NB4 (cell line): ENCODE data around the gene ASCL4.
A peak's percentile ranks its signal among the peaks of the same experiment; 100 is the strongest.

ENCODE experiments used
- POLR2A ChIP-seq: IDR thresholded peaks from 2 replicates; pipeline ENCODE4 v1.6.1; 2011; ENCODE audit warnings: mild to moderate bottlenecking; ENCODE audit not compliant: insufficient read length; ENCODE audit errors: extremely low read depth
- TF ChIP-seq, protein P1 (sequence below): IDR thresholded peaks from one replicate; pipeline ENCODE4 v1.5.1; 2012; ENCODE audit warnings: low read depth, low read length

DNA sequence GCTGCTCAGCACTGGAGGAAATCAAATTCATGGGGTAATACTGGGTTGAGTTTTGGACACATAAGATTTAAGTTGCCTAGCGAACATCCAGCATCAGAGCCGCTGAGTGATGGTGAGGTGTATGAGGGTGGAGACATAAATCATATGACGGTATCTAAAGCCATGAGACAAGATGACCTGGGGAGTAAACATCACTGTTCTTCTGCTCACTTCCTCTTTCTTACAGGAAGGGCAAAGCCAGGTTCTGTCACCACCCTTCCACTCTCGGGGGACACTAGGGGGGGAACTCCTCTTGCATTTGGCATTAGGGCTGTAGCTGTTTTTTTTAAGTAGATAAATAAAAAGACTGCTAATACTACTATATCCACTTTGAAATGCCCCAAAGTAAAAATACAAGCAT lies 37.6 kb upstream of the ASCL4 start:
- TF ChIP-seq, protein P1, sequence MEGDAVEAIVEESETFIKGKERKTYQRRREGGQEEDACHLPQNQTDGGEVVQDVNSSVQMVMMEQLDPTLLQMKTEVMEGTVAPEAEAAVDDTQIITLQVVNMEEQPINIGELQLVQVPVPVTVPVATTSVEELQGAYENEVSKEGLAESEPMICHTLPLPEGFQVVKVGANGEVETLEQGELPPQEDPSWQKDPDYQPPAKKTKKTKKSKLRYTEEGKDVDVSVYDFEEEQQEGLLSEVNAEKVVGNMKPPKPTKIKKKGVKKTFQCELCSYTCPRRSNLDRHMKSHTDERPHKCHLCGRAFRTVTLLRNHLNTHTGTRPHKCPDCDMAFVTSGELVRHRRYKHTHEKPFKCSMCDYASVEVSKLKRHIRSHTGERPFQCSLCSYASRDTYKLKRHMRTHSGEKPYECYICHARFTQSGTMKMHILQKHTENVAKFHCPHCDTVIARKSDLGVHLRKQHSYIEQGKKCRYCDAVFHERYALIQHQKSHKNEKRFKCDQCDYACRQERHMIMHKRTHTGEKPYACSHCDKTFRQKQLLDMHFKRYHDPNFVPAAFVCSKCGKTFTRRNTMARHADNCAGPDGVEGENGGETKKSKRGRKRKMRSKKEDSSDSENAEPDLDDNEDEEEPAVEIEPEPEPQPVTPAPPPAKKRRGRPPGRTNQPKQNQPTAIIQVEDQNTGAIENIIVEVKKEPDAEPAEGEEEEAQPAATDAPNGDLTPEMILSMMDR: peak; percentile 9
- no peak for TF ChIP-seq POLR2A
